PFSK-1 (cell line): ENCODE data around the gene RGS17.

Source experiments
- POLR2AphosphoS5 ChIP-seq: IDR thresholded peaks from 2 replicates; pipeline ENCODE4 v1.6.1; 2012; ENCODE audit warnings: low read depth, mild to moderate bottlenecking, control low read depth, low read length, moderate library complexity
- SIN3A ChIP-seq: IDR thresholded peaks from 2 replicates; pipeline ENCODE4 v1.6.1; 2012; ENCODE audit warnings: mild to moderate bottlenecking, low read length, moderate library complexity, borderline replicate concordance; ENCODE audit not compliant: insufficient read depth
- TF ChIP-seq, protein P1 (sequence below), 2 experiments: IDR thresholded peaks; 2 replicates each; pipeline versions ENCODE4 v1.6.1 to v1.8.0; 2011 to 2012; ENCODE audit warnings: low read depth in 2 of 2, low read length in 2 of 2, control low read depth in 1 of 2, inconsistent platforms in 1 of 2, mild to moderate bottlenecking in 1 of 2, moderate library complexity in 1 of 2; ENCODE audit not compliant: insufficient read depth in 1 of 2

DNA sequence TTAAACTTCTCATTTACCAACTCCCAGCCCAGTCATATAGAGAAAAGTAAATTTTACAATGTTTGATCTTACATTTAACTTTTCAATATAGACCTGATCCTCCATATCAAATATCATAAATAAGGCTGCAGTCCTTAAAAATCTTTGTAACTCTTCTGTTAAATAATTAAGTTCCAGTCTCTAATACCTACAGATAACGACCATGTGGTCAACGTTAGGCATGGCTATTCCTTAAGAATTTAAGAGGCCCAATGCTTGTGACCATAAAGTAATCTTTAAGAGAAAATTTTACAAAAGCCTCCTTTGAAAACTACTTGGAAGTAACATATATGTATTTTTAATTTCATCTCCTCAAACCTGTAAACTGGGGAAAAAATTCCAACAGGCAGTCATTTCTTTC, 149.9 kb downstream of the RGS17 start:
- no peak for TF ChIP-seq POLR2AphosphoS5
- no peak for TF ChIP-seq SIN3A
- TF ChIP-seq, protein P1, sequence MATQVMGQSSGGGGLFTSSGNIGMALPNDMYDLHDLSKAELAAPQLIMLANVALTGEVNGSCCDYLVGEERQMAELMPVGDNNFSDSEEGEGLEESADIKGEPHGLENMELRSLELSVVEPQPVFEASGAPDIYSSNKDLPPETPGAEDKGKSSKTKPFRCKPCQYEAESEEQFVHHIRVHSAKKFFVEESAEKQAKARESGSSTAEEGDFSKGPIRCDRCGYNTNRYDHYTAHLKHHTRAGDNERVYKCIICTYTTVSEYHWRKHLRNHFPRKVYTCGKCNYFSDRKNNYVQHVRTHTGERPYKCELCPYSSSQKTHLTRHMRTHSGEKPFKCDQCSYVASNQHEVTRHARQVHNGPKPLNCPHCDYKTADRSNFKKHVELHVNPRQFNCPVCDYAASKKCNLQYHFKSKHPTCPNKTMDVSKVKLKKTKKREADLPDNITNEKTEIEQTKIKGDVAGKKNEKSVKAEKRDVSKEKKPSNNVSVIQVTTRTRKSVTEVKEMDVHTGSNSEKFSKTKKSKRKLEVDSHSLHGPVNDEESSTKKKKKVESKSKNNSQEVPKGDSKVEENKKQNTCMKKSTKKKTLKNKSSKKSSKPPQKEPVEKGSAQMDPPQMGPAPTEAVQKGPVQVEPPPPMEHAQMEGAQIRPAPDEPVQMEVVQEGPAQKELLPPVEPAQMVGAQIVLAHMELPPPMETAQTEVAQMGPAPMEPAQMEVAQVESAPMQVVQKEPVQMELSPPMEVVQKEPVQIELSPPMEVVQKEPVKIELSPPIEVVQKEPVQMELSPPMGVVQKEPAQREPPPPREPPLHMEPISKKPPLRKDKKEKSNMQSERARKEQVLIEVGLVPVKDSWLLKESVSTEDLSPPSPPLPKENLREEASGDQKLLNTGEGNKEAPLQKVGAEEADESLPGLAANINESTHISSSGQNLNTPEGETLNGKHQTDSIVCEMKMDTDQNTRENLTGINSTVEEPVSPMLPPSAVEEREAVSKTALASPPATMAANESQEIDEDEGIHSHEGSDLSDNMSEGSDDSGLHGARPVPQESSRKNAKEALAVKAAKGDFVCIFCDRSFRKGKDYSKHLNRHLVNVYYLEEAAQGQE (IDR thresholded peaks at IDR 0.05; ENCODE audit: insufficient read depth in 1 of 2, low read depth in 2 of 2, low read length in 2 of 2) = no peak
